Measurements from ENCODE around the gene TSPYL4.

GRCh38 chr6:116246089-116246488, 7.8 kb downstream of the TSPYL4 start:
- TF ChIP-seq CTCF (conservative IDR thresholded peaks at IDR 0.05; ENCODE audit: low read length) = no peak
- no peak for TF ChIP-seq EZH2phosphoT487 (IDR thresholded peaks at IDR 0.05; ENCODE audit: borderline replicate concordance)

All from Loucy (cell line).